ENCODE data around the gene WDR3. TPM values are rescaled to one million over a fixed set of nuclear protein-coding genes. Genes with fewer than 3 reads are reported as not detected.
A peak's percentile ranks its signal among the peaks of the same experiment; 100 is the strongest.

The WDR3 gene
- total and polyA plus RNA-seq, 11 donors = 1.5 to 15.4 (median 11.7) TPM

GRCh38 chr1:117925981-117926380 is 3.6 kb upstream of the WDR3 start:
- intact Hi-C loops (cut with DNase I) = no loop called here
- ATAC-seq (no peak), DNase-seq (no peak)
- peaks cover 0 to 5% (median 0%) of the 10 kb centered on the region in 9 donors for H3K36me3 ChIP-seq
- H3K4me3 ChIP-seq = peak overlapping the region in 1 of 12 donors; percentile 2
- no peaks in the 10 kb centered on the region for H3K9me3 ChIP-seq
- H3K4me1 ChIP-seq = peaks cover 5 to 42% (median 18%) of the 10 kb centered on the region in 12 donors
- no peaks in the 10 kb centered on the region for H3K27me3 ChIP-seq
- TF ChIP-seq POLR2A (IDR thresholded peaks at IDR 0.05) (no peak), CTCF (IDR thresholded peaks at IDR 0.05) (no peak)
- H3K27ac ChIP-seq = peak overlapping the region in 1 of 12 donors; percentile 64
- 87 to 93% (median 90%) methylated on average over 3 of the region's 3 CpGs for WGBS, 4 donors

DNA sequence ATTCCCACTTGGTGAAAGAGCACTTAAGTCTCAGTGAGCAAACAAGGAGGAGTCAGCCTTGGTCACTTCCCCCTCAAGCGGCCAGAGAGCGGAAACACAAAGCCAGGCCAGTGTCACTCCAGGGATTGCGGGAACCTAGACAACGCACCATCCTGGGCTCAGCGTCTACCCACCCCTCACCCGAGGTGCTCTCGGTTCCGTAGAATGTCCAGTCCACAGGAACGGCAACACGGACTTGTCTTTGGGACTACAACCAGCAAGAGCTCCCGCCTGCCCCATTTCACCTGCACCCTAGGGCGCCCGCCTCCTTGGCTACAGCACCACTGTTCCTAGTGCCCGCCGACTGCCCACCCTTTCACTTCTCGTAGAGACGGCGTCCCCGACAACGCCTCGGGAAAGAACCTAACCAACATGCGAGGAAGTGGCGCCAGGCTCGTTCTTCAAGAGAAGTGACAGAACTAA is 627 bp upstream of the WDR3 start:
- TF ChIP-seq POLR2A (IDR thresholded peaks at IDR 0.05) (no peak), CTCF (IDR thresholded peaks at IDR 0.05) (peak in 2 of 12 donors; percentile 21 to 34)
- WGBS, 4 donors = 0 to 1% (median 0%) methylated on average over 21 to 24 of the region's 24 CpGs
- DNase-seq = peak; percentile 58 to 74 (median 67)
- Histone ChIP-seq H3K4me1 (peaks cover 5 to 56% (median 23%) of the 10 kb centered on the region in 12 donors), H3K36me3 (peaks cover 0 to 13% (median 0%) of the 10 kb centered on the region in 9 donors), H3K9me3 (no peaks in the 10 kb centered on the region), H3K4me3 (peak overlapping the region; percentile 58 to 96 (median 91)), H3K27ac (peak overlapping the region; percentile 61 to 95 (median 86)), H3K27me3 (no peaks in the 10 kb centered on the region)
- ATAC-seq = peak; percentile 66 to 82 (median 76)
- intact Hi-C loops (cut with DNase I) = no loop called here

DNA sequence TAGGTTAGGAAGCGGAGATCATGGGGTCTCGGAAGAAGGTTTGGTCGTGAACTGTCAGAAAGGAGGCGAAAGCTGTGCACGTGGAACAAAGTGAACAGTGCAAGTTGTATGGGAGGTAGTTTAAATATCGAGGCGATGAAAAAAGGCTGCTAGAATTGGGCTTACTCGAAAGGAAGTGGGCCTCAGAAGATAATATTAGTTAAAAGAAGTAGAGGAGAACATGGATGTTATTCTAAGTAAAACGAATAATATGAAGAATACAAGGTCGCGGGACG is 571 bp downstream of the WDR3 start:
- intact Hi-C loops (cut with DNase I) = no loop called here
- H3K9me3 ChIP-seq = no peaks in the 10 kb centered on the region
- 1 to 2% (median 2%) methylated on average over 12 of the region's 12 CpGs for WGBS, 4 donors
- peaks cover 5 to 56% (median 23%) of the 10 kb centered on the region in 12 donors for H3K4me1 ChIP-seq
- DNase-seq (no peak), ATAC-seq (no peak)
- H3K27me3 ChIP-seq = no peaks in the 10 kb centered on the region
- peak overlapping the region in 8 of 12 donors; percentile 80 to 95 (median 86) for H3K27ac ChIP-seq
- TF ChIP-seq POLR2A (IDR thresholded peaks at IDR 0.05) (no peak), CTCF (IDR thresholded peaks at IDR 0.05) (no peak)
- H3K36me3 ChIP-seq = peaks cover 0 to 21% (median 11%) of the 10 kb centered on the region in 9 donors
- H3K4me3 ChIP-seq = peak overlapping the region; percentile 58 to 96 (median 91)

DNA sequence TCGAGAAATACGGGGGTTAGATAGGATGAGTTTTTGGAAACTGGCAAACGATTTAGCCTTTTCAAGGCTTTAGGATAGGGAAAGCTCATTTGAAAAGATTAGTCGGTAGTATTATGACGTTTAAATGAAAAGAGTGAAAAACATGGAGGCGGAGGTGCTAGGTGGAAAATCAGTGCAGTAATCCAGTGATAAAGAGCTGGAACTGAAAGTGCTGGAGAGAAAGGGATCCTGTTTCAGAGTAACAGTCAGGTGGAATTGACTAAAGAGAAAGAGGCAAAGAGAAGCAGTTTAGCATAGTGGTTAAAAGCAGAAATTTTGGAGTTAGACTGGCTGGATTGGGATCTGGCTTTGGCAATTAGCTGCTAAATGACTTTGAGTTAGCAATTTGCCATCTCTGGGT is 945 bp downstream of the WDR3 start:
- peak overlapping the region in 3 of 12 donors; percentile 83 to 95 (median 88) for H3K27ac ChIP-seq
- no peak for ATAC-seq
- DNase-seq = no peak
- H3K4me3 ChIP-seq = peak overlapping the region in 10 of 12 donors; percentile 79 to 96 (median 92)
- no peaks in the 10 kb centered on the region for H3K27me3 ChIP-seq
- H3K36me3 ChIP-seq = peaks cover 0 to 25% (median 15%) of the 10 kb centered on the region in 9 donors
- TF ChIP-seq CTCF (IDR thresholded peaks at IDR 0.05) (no peak), POLR2A (IDR thresholded peaks at IDR 0.05) (no peak)
- peaks cover 5 to 53% (median 23%) of the 10 kb centered on the region in 12 donors for H3K4me1 ChIP-seq
- intact Hi-C loops (cut with DNase I) = no loop called here
- no peaks in the 10 kb centered on the region for H3K9me3 ChIP-seq
- WGBS, 4 donors = 4 to 8% (median 7%) methylated on average over 6 of the region's 6 CpGs

All from heart left ventricle (tissue), 16 donors.